GM21367 (cell line): Measurements from ENCODE around the gene CADM2.
A peak's percentile ranks its signal among the peaks of the same experiment; 100 is the strongest.

Experiments used
- ATAC-seq: cut with Tn5 transposase; IDR thresholded peaks from one replicate; pipeline ENCODE4 v1.9.1; 2021; ENCODE audit not compliant: unreplicated experiment

Gene CADM2

GRCh38 chr3:85554153-85554552 is 595.4 kb downstream of the CADM2 start:
- no peak for ATAC-seq

- ATAC-seq, result no peak
These were observed 601.4 kb downstream of the CADM2 start for GRCh38 chr3:85560088-85560785.

GRCh38 chr3:85567071-85567676 is 608.4 kb downstream of the CADM2 start:
- ATAC-seq, result peak; percentile 65

GRCh38 chr3:85570819-85571218 is 612.0 kb downstream of the CADM2 start:
- no peak for ATAC-seq

- no peak for ATAC-seq
These were observed 613.0 kb downstream of the CADM2 start for GRCh38 chr3:85571835-85572234.

GRCh38 chr3:85572426-85572825 is 613.6 kb downstream of the CADM2 start:
- no peak for ATAC-seq

GRCh38 chr3:85572978-85573377 is 614.2 kb downstream of the CADM2 start:
- ATAC-seq, result no peak

GRCh38 chr3:85574006-85574705 is 615.4 kb downstream of the CADM2 start:
- no peak for ATAC-seq

- ATAC-seq, result peak; percentile 76
These were observed 617.4 kb downstream of the CADM2 start for GRCh38 chr3:85576091-85576690.

- ATAC-seq, result no peak
These were observed 618.0 kb downstream of the CADM2 start for GRCh38 chr3:85576697-85577200.

- ATAC-seq, result peak; percentile 55
These were observed 626.1 kb downstream of the CADM2 start for GRCh38 chr3:85584779-85585356.

- ATAC-seq, result no peak
These were observed 627.2 kb downstream of the CADM2 start for GRCh38 chr3:85586018-85586417.

- ATAC-seq, result no peak
These were observed 630.4 kb downstream of the CADM2 start for GRCh38 chr3:85589145-85589544.

- ATAC-seq, result no peak
These were observed 632.7 kb downstream of the CADM2 start for GRCh38 chr3:85591451-85591850.

- ATAC-seq, result no peak
These were observed 633.5 kb downstream of the CADM2 start for GRCh38 chr3:85592256-85592655.

- no peak for ATAC-seq
These were observed 635.9 kb downstream of the CADM2 start for GRCh38 chr3:85594676-85595075.

GRCh38 chr3:85603378-85603777 is 644.6 kb downstream of the CADM2 start:
- no peak for ATAC-seq

GRCh38 chr3:85604641-85605040 is 645.9 kb downstream of the CADM2 start:
- no peak for ATAC-seq

- no peak for ATAC-seq
These were observed 646.3 kb downstream of the CADM2 start for GRCh38 chr3:85605066-85605465.

- ATAC-seq, result no peak
These were observed 667.9 kb downstream of the CADM2 start for GRCh38 chr3:85626662-85627061.

GRCh38 chr3:85627932-85628331 is 669.1 kb downstream of the CADM2 start:
- ATAC-seq, result no peak
